Neural progenitor cell (in vitro differentiated cells): ENCODE results near the gene IKBKG. TPM values are rescaled to one million over a fixed set of nuclear protein-coding genes. Genes with fewer than 3 reads are reported as not detected.

ENCODE experiments used
- DNase-seq: peaks from one replicate; pipeline ENCODE4 v3.0.0-alpha.2; 2016; ENCODE audit warnings: low spot score
- H2AFZ ChIP-seq: fragments of 200-600 bp; sonication (generic); replicated peaks from 2 replicates; pipeline ENCODE4 v1.6.1; 2016; ENCODE audit warnings: antibody characterized with exemption
- H3F3A ChIP-seq: fragments of 200-600 bp; sonication (generic); 2 replicates; pipeline ENCODE4 v1.6.1; 2016; ENCODE audit warnings: antibody characterized with exemption, low read depth
- H3K27ac ChIP-seq: fragments of 200-600 bp; sonication (generic); 2 replicates; pipeline ENCODE4 v1.5.1; 2016; ENCODE audit warnings: mild to moderate bottlenecking
- H3K27me3 ChIP-seq: fragments of 200-600 bp; sonication (generic); 2 replicates; pipeline ENCODE4 v1.6.1; 2016; ENCODE audit warnings: mild to moderate bottlenecking, moderate library complexity
- H3K36me3 ChIP-seq: fragments of 200-600 bp; sonication (generic); 2 replicates; pipeline ENCODE4 v1.5.1; 2016
- H3K4me1 ChIP-seq: fragments of 200-600 bp; sonication (generic); 2 replicates; pipeline ENCODE4 v1.6.1; 2016; ENCODE audit warnings: mixed run types
- H3K4me2 ChIP-seq: fragments of 200-600 bp; sonication (generic); 2 replicates; pipeline ENCODE4 v1.6.1; 2016
- H3K4me3 ChIP-seq: fragments of 200-600 bp; sonication (generic); 2 replicates; pipeline ENCODE4 v1.5.1; 2016
- H3K79me2 ChIP-seq: fragments of 200-600 bp; sonication (generic); 2 replicates; pipeline ENCODE4 v1.6.1; 2016; ENCODE audit warnings: low read depth
- H3K9ac ChIP-seq: fragments of 200-600 bp; sonication (generic); 2 replicates; pipeline ENCODE4 v1.6.1; 2016
- H3K9me3 ChIP-seq: fragments of 200-600 bp; sonication (generic); 2 replicates; pipeline ENCODE4 v1.5.1; 2016; ENCODE audit warnings: low read depth
- H4K20me1 ChIP-seq: fragments of 200-600 bp; sonication (generic); 2 replicates; pipeline ENCODE4 v1.6.1; 2016; ENCODE audit warnings: low read depth
- H3K27ac Mint-ChIP-seq: 3 replicates; pipeline ENCODE4 v1.8.0; 2021; ENCODE audit warnings: mixed read lengths
- H3K27me3 Mint-ChIP-seq: 2 replicates; pipeline ENCODE4 v1.8.0; 2022; ENCODE audit warnings: low read depth, mild to moderate bottlenecking, inconsistent platforms, moderate library complexity, mixed read lengths; ENCODE audit not compliant: insufficient read depth
- H3K36me3 Mint-ChIP-seq: 3 replicates; pipeline ENCODE4 v1.8.0; 2021; ENCODE audit warnings: mixed read lengths
- H3K4me1 Mint-ChIP-seq: 3 replicates; pipeline ENCODE4 v1.8.0; 2021; ENCODE audit warnings: mixed read lengths
- H3K4me3 Mint-ChIP-seq: 3 replicates; pipeline ENCODE4 v1.8.0; 2021; ENCODE audit warnings: mild to moderate bottlenecking, moderate library complexity, mixed read lengths
- H3K9me3 Mint-ChIP-seq: 3 replicates; pipeline ENCODE4 v1.8.0; 2020; ENCODE audit warnings: mixed read lengths
- CTCF ChIP-seq: fragments of 200-600 bp; sonication (generic); IDR thresholded peaks from 2 replicates; pipeline ENCODE4 v1.5.1; 2017; ENCODE audit warnings: antibody characterized with exemption, mild to moderate bottlenecking
- EZH2 ChIP-seq: fragments of 200-600 bp; sonication (generic); IDR thresholded peaks from 2 replicates; pipeline ENCODE4 v1.6.1; 2017; ENCODE audit warnings: antibody characterized with exemption, mild to moderate bottlenecking, moderate library complexity
- EZH2phosphoT487 ChIP-seq: fragments of 200-600 bp; sonication (generic); IDR thresholded peaks from 2 replicates; pipeline ENCODE4 v1.6.1; 2017; ENCODE audit warnings: antibody characterized with exemption
- total RNA-seq: library from RNA; depleted of rRNA; stranded (reverse); fragments of >200 nt; gene quantifications from 2 replicates; pipeline ENCODE4 v1.2.3, GENCODE V29; 2015; ENCODE audit warnings: low replicate concordance

Gene IKBKG
- total RNA-seq, 1 donor from 2014 or later = 13.2 TPM

DNA sequence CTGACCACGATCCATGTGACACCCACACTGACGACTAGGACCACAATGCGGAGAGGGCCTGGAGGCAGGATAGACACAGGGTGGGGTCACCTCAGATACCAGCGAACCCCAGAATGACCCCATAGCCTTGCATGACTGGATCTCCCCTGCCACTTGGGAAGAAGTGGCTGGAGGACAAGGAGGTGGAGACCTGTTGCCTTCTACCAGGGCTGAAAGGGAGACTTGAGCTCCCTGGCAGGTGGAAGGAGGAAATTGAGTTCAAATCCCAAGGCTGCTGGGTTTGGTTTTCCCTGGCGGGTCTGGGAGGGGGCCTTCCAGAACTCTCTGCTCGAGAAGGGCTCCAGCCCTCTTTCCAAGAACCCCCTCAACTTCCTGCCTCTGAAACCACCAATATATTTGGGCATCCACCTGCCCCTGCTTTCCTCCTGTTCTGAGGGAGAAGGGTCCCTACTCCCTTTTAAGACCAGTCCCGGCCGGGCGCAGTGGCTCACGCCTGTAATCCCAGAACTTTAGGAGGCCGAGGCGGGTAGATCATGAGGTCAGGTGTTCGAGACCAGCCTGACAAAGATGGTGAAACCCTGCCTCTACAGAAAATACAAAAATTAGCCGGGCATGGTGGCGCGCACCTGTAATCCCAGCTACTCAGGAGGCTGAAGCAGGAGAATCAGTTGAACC, 34.4 kb upstream of the IKBKG start:
- peaks cover 20% of the 10 kb centered on the region for H3K4me1 Mint-ChIP-seq
- H3K4me1 ChIP-seq = no peaks in the 10 kb centered on the region
- TF ChIP-seq EZH2phosphoT487 (no peak), EZH2 (no peak), CTCF (no peak)
- no peaks in the 10 kb centered on the region for H3K27me3 ChIP-seq
- H3K27ac ChIP-seq = no peak overlapping the region
- no peak overlapping the region for H3K4me3 ChIP-seq
- no peak overlapping the region for H2AFZ ChIP-seq
- H3K9me3 Mint-ChIP-seq = peaks cover 29% of the 10 kb centered on the region
- peaks cover 3% of the 10 kb centered on the region for H3K9me3 ChIP-seq
- no peak overlapping the region for H3K4me3 Mint-ChIP-seq
- peaks cover 7% of the 10 kb centered on the region for H3K27me3 Mint-ChIP-seq
- H4K20me1 ChIP-seq = no peaks in the 10 kb centered on the region
- peaks cover 8% of the 10 kb centered on the region for H3F3A ChIP-seq
- no peak overlapping the region for H3K9ac ChIP-seq
- no peak overlapping the region for H3K27ac Mint-ChIP-seq
- DNase-seq = no peak
- no peaks in the 10 kb centered on the region for H3K36me3 ChIP-seq
- peaks cover 14% of the 10 kb centered on the region for H3K36me3 Mint-ChIP-seq
- peaks cover 2% of the 10 kb centered on the region for H3K79me2 ChIP-seq
- no peak overlapping the region for H3K4me2 ChIP-seq

GRCh38 chrX:154513716-154514115, 33.7 kb upstream of the IKBKG start:
- no peaks in the 10 kb centered on the region for H3K27me3 ChIP-seq
- H3K79me2 ChIP-seq = peaks cover 2% of the 10 kb centered on the region
- Mint-ChIP-seq H3K27me3 (peaks cover 5% of the 10 kb centered on the region), H3K9me3 (peaks cover 24% of the 10 kb centered on the region), H3K27ac (no peak overlapping the region), H3K4me3 (peak overlapping the region; percentile 8), H3K36me3 (peaks cover 11% of the 10 kb centered on the region), H3K4me1 (peaks cover 20% of the 10 kb centered on the region)
- H2AFZ ChIP-seq = no peak overlapping the region
- H3F3A ChIP-seq = peaks cover 8% of the 10 kb centered on the region
- H3K4me3 ChIP-seq = no peak overlapping the region
- H3K4me1 ChIP-seq = no peaks in the 10 kb centered on the region
- H3K9me3 ChIP-seq = peaks cover 3% of the 10 kb centered on the region
- DNase-seq = no peak
- no peak overlapping the region for H3K9ac ChIP-seq
- H4K20me1 ChIP-seq = no peaks in the 10 kb centered on the region
- TF ChIP-seq EZH2phosphoT487 (no peak), EZH2 (no peak), CTCF (no peak)
- no peak overlapping the region for H3K4me2 ChIP-seq
- no peaks in the 10 kb centered on the region for H3K36me3 ChIP-seq
- H3K27ac ChIP-seq = no peak overlapping the region

- no peaks in the 10 kb centered on the region for H3K27me3 ChIP-seq
- H3K9me3 ChIP-seq = no peaks in the 10 kb centered on the region
- peak overlapping the region; percentile 86 for H2AFZ ChIP-seq
- H3K27ac Mint-ChIP-seq = no peak overlapping the region
- no peaks in the 10 kb centered on the region for H3K36me3 ChIP-seq
- H3K4me3 Mint-ChIP-seq = peak overlapping the region; percentile 84
- H3F3A ChIP-seq = peaks cover 8% of the 10 kb centered on the region
- H3K4me3 ChIP-seq = peak overlapping the region; percentile 82
- peaks cover 2% of the 10 kb centered on the region for H3K79me2 ChIP-seq
- peaks cover 22% of the 10 kb centered on the region for H3K4me1 Mint-ChIP-seq
- H3K27ac ChIP-seq = no peak overlapping the region
- peaks cover 22% of the 10 kb centered on the region for H3K9me3 Mint-ChIP-seq
- H3K27me3 Mint-ChIP-seq = peaks cover 6% of the 10 kb centered on the region
- no peaks in the 10 kb centered on the region for H4K20me1 ChIP-seq
- H3K4me2 ChIP-seq = peak overlapping the region; percentile 86
- DNase-seq = no peak
- peak overlapping the region; percentile 69 for H3K9ac ChIP-seq
- H3K36me3 Mint-ChIP-seq = peaks cover 1% of the 10 kb centered on the region
- no peaks in the 10 kb centered on the region for H3K4me1 ChIP-seq
- no peak for TF ChIP-seq EZH2phosphoT487
- no peak for TF ChIP-seq CTCF
- no peak for TF ChIP-seq EZH2
Measured at GRCh38 chrX:154515090-154515965, 32.1 kb upstream of the IKBKG start.
